ENCODE measurements around the gene CCDC116.
"Not testable (repeated sequence)": the region's sequence is repeated elsewhere in the genome, so short reads cannot be mapped to it uniquely, and the experiment has no call there.

The CCDC116 gene, protein sequence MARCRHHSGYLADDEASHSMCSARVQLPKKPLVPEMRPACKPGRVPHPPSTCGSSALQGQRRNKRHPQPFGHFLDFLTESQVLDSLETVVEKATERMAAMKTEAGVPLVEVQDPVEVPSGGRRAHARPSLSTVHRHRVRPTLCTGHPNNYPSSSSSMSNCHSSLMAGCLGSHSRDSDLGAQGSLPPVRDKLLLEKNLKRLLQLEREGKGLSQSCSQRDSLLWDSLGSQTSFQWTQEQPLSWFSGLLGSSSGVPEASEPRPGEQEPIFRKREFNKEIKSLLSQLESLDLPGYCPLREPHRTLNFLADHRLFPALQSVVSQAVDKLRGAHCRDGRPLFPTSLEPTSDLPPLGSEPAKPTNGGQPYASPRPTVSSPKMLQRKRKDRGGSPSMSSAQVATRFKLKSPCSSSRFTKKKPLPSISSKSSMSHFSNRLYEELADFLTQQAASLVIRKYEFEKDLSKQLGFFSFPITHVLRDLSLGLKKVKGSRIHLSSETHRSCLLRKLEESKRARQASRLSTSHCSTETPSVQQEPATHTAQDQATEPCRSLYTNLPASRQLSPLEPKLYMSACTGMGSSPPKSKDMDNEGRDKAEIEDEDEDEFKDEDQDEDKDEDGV

DNA sequence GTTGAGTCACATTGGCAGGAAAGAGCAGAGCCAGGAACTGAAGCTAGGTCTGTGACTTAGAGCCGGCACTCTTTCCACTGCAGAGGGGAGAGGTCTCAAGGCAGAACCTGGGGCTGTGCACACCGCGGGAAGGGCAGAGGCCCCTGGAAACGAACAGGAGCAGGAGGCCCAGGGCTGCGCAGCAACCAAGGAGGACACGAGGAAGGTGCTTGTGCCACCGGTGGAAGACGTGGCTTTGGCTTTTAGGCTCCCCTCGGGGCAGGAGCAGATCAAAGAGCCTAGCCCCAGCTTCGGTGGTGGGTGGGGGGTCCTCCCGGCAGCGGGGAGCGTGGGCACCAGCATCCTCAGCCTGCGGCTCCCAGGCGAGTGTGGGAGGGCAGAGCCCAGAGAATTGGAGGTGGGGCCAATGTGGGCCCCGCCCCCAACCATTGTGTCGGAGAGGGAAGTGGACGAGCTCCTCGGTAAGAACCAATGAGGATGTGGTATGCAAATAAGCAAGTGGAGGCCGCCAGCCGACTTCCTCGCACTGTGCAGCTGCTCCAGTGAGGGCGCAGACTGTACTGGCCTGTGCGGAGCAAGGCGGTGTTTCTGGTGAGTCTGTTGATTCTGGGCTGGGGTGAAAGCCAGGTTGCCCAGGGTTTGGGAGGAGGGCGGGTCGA lies at the start of gene CCDC116:
Gene CCDC116, plus strand, starts transcription at position 524 of the 659 bp plus-strand sequence. CDS start 422 bp downstream, outside the sequence.
- DNase-seq (ENCODE audit: low spot score): no peak

DNA sequence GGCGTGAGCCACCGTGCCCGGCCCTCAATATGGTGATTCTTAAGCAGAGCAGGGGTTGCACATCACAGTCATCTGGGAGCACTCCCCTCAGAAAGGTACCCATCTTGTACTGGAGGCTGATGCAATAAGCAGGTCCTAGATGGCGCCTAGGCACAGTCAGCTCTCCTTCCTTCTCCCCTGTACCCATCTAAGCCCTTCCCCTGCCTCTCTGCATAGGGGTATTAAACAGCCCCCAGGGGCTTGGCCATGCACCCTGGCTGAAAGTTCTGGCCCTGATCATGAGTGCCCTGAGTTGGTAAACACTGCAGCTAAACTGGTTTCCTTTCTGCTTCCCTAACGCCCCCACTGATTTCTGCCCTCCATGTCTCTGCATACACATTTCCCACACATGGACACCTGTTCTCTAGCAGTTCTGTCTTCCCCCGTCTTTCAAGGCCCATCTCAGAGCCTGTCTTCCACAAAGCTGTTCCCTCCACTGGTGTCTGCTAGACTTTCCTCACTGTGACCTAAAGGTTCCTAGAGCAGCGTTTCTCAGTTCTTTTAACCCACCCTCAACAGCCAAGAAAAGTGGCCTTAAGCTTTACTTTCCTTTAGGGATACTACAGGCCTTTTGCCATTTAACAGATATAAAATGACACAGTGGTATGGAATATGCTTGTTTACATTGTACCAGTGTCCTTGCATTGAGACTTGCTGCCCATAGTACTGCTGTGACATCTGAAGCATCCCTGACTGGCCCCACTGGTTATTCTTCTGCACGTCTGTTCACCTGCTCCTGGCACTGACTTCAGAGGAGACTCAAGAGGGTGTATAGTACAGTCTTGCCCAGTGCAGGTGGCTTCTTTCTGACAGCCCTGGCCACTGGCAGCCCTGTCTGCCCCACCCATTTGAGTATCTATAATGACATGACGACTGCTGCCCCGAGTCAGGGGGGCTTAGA lies 49.5 kb upstream of the CCDC116 start:
- DNase-seq (ENCODE audit: low spot score): no peak

DNA sequence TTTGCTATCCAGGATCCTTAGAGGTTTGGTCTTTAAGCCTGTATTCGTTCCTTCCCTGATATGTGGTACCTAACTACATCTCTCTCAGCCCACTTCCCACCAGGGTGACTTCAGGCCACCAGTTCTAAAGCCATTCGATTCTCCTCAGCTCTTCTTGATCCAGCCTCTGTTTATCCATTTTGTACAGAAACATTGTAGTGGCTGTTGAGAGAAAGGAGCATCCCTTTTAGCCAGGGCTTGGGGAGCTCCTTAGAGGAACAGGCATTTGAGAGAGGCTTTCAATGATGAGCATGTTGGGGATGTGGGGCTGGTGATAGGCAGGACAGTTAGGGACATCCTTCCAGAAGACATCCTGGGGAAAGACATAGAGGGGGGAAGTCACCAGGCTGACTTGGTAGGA lies 47.2 kb upstream of the CCDC116 start:
- no peak for DNase-seq (ENCODE audit: low spot score)

DNA sequence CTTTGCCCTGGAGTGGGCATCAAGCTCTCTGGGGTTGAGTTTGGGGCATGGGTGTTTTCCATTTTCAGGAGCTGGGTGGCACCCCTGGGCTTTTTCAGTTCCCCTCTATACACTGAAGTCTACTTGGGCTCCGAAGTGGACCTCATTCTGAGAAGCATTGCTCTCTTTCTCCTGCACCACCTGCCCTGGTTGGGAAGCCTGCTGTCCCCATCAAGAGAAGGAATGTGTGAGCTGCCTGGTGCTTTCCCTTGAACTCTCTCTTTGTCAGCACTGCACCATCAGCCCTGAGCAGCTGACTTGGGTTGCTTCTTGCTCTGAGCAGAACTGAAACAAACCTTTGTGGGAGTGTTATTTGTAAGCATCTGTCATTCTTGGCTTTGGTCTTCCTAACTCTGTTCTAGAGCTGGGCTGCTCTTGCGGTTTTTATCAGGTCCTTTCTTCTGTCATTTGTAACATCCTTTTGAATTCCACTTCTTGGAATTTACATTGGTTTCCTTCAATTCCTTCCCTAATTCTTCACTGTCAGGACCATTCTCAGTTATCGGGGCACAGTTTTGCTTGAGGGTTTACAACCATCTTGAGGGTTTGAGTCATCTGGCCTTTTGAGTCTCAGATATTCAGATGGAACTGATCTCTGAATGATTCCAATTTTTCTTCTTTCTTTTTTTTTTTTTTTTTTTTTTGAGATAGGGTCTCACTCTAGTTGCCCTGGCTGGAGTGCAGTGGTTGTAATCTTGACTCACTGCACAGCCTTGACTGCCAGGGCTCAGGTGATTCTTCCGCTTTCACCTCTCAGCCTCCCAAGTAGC lies 44.6 kb upstream of the CCDC116 start:
- DNase-seq (ENCODE audit: low spot score): peak; percentile 36

DNA sequence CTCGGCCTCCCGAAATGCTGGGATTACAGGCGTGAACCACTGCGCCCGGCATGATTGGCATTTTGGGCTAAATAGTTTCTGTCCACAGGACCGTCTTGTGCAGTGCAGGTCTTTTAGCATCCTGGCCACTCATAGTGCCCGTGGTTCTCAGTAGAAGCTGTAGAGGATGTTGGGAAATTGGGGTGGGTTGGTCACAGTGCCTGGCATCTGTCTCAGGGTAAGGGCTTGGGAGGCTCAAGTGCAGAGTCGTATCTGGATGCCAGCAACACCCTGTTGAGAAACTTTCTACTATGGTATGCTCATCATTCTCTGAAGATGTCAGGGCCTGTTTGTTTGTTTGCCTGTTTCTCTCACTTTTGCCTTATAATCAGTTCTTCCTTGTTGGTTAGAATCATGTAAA lies 43.2 kb upstream of the CCDC116 start:
- DNase-seq (ENCODE audit: low spot score): no peak

DNA sequence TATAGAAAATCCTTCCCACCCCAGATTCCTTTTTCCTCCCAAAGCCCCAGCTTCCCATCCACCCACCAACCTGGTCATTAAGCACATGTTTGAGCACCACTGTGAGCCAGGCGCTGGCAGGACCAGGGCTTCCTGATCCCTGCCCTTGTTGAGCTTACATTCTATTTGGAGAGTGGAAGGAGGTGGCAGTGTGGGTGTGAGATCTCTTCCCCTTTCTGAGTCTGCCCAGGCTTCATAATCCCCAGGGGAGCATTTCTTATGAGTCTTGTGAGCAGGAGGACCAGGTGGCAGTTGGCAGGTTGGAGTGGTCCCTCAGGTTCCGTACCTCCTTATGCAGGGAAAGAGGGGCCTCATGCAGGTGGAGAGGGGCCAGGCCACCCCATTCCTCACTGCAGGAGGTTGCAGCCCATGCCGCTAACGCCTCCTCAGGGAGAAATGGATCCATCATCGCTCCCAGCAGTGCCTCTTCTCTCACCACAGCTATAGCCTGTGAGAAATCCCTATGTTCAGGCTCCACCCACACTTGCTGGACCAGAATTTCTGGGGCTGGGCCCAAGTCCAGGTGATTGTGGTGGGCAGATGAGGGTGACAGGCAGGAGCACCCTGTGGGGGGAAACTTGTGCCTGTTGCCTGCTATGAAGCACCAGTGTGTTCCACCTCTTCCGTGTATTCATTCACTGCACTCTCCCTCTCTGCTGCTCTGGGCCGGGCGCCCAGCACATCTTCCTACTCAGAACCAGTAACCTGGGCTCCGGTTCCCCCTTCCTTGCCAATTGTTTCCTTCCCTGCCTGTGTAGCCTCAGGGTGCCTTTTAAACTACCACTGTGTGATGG lies 41.5 kb upstream of the CCDC116 start:
- peak; percentile 24 for DNase-seq (ENCODE audit: low spot score)

DNA sequence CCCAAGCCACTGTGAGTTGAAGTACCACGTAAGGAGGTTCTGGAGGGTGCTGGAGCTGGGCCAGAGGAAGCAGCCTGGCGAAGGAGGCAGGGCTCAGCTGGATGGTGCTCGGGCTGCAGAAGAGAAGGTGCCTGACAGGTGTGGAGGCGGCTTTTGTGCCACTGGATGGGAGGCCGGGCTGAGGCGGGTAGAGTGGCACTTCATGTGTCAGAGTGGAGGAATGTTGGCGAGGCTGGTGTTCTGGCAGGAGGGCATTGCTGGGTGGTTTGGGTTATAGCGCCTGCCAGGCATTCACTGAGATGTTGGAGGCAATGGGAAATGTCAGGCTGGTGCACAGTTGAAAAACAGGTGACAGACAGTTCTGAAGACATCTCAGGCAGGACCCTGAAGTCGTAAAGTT lies 40.9 kb upstream of the CCDC116 start:
- no peak for DNase-seq (ENCODE audit: low spot score)

DNA sequence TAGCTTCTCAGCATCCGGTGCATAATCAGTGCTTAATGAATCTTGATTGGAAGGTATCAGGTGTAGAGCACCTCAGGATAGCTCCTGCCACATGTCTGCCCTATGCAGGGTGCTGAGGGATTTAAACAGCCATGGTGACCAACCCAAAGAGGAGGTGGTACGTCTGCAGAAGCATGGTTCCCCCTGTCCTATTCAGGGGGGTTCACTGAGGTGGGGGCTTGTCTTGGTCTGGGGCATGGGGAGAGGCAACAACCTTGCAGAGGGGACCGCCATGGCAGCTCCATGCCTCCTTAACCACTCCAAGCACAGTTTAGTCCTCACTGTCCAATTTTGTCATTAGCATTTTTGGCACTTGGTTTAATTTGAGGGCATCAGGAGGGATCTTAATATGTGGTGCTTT lies 40.1 kb upstream of the CCDC116 start:
- DNase-seq (ENCODE audit: low spot score): no peak

DNA sequence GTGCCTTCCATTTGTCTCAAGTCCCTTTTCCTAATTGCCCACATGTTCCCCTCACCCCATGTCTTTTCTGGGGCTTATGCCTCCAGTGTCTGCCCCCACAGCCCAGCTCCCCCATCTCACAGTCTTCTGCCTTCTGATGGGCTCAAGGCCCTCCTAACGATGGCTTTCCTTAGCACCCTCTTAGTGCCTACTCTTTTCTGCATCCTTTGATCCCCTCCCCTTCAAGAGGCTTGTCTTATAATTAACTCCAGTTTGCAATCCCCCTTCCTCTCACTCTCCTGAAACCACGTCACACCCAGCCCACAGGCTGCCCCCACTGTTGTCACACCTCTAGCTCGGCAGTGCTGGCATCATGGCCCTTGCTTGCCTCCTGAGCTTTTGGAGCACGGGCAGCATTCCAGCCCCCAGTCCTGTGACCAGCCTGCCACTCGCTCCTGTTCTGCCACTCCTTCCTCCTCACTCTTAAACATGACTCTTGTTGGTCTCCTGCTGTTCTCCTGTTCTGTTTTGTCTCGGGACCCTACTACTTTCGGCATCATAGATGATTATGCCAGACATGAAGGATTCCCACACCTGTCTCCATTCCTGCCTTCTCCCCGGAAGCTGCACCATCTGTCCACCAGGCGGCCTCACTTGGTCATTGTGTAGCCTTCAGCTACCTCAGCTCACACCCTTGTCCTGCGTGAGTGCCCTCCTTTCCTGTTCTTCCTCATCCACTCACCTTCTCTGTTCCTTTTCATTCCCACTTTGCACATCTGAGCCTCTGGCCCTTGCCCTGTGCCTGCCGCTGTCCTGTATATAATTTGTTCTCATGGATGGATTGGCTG lies 38.9 kb upstream of the CCDC116 start:
- DNase-seq (ENCODE audit: low spot score): peak; percentile 72

DNA sequence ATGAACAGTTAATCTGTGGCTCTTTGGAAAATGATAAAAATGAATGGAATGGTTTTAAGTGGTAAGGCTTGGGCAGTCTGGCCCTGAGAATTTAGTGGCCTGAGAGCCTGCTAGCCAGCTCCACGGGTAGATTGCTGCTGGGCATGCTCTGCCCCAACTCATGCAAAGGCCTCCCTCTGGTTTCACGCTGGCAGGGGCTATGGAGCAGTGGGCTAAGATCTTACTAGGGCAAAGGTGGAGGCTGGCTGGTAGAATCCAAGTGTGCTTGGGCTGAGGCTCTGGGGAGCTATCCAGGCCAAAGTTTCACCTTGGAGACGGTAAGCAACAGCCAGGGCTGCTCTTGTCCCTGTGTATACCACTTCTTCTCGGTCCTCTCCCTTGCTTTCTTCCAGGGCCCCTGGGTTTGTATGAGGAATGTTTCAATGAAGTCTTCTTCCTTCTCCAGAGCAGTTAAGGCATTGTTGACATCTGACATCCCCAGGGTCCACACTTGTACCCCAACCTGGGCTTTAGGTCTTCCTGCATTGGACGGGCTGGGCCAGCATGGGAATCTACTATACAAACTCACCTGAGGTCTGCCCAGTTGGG lies 37.6 kb upstream of the CCDC116 start:
- DNase-seq (ENCODE audit: low spot score): no peak

DNA sequence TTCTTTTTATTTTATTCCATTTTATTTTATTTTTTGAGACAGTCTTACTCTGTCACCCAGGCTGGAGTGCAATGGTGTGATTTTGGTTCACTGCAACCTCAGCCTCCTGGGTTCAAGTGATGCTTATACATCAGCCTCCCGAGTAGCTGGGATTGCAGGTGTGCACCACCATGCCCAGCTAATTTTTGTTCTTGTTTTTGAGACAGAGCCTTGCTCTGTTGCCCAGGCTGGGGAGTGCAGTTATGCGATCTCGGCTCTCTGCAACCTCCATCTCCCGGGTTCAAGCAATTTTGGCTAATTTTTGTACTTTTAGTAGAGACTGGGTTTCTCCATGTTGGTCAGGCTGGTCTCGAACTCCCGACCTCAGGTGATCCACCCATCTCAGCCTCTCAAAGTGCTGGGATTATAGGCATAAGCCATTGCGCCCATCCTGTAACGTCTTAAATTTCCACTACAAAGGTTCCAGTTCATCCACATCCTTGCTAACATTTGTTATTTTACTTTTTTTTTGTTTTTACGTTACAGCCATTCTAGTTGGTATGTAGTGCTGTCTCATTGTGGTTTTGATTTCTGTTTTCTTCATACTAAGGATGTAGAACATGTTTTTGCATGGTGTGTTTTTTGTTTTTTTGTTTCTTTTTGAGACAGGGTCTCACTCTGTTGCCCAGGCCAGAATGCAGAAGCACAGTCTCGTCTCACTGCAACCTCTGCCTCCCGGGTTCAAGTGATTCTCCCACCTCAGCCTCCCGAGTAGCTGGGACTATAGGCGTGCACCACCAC lies 36.0 kb upstream of the CCDC116 start:
- DNase-seq (ENCODE audit: low spot score): not testable (repeated sequence)

DNA sequence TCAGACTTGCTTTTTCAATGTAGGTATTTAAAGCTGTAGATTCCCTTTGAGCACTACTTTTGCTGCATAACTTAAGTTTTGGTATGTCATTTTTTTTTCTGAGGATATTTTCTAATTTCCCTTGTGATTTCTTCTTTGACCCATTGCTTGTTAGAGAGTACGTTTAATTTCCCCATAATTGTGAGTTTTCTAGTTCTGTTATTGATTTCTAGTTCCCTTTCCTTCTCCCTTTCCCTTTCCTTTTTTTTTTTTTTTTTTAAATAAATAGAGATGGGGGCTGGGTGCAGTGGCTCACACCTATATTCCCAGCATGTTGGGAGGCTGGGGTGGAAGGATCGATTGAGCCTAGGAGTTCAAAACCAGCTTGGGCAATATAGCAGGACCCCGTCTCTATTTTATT lies 34.3 kb upstream of the CCDC116 start:
- no peak for DNase-seq (ENCODE audit: low spot score)

DNA sequence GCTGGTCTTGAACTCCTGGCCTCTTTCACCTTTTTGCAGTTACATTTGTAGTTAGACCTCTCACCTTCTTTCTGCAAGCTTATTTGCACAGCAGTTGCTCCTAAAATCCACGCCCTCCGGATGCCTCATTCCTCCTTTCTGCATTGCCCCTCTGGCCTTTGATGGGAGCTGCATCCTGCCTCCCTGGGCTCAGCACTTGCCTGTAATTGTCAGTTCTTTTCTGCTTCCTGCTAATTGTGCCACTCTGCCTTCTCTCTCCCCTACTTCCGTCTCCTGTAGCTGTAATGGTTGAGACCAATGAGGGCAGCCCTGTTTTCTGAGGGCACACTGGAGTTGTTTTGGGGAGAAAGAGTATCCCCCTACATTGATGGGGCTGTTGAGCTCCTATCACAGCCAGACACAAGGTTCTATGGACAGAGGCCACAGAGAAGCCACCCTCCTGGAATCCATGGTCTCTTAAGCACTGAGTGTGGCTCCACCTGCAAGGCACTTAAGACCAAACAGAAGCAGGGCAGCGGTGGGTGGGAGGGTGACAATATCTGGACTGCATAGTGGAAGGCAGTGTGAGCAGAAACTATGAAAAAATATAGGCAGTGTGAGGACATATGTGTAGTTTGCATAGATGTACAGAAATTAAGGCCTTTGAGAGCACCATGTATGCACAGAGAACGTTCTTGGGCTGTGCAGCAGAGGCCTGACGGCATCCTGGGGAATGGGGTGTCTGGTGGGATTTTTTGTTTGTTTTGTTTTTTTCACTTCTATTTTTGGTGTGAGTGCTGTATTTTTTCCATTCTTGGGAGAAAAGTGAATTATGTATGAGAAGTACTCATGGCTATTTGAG lies 33.3 kb upstream of the CCDC116 start:
- no peak for DNase-seq (ENCODE audit: low spot score)

DNA sequence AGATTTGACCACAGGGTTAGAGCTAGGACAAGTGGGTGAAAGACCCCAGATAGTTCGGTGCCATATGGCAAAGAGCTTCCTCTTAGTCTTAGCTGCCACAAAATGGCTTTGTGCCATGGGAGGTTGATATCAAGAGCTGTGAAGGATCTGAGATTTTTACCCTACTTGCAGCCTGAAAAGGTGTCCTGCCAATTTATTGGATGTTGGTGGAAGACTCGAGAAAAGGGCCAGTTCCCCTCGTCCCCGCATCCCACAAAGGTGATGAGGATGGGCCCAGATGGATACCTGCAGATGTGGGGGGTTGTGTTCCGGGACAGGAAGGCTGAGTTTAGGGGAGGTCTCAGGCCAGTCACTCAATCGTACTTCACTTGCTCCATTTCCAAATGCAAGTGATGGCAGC lies 30.0 kb upstream of the CCDC116 start:
- DNase-seq (ENCODE audit: low spot score): no peak

DNA sequence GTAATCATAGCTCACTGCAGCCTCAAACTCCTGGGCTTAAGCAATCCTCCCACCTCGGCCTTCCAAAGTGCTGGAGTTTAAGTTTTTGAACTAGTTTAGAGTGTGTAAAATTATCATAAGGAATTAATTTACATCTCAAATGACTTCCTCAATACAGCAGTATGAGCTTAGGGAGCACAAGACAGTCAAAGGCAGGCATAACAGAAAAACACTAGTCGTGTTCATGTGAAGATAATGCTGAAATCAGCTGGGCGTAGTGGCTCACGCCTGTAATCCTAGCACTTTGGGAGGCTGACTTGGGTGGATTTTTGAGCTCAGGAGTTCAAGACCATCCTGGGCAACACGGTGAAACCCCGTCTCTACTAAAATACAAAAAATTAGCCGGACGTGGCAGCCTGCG lies 28.6 kb upstream of the CCDC116 start:
- DNase-seq (ENCODE audit: low spot score): no peak

DNA sequence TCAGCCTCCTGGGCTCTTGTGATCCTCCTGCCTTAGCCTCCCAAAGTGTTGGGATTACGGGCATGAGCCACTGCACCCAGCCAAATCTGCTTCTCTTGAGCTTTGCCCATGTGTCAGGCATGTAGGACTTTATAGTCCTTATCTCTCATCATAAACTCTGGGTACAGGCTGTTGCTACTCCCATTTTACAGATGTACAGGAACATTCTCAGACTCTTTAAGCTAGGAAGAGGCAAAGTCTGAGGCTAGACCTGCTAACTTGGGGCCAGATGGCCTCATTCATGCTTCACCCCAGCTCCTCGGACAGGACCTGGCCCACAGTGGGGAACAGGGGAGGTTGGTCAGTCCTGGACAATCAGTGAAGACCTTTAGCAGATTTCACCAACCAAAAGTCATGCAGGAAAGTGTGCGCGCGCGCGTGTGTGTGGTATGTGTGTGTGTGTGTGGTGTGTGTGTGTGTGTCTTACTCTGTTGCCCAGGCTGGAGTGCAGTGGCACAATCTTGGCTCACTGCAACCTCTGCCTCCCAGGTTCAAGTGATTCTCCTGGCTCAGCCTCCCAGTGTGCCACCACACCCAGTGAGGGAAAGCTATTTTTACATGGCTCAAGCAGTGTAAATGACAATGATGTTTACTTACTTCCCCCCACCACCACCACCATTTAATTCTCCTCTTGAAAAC lies 26.5 kb upstream of the CCDC116 start:
- DNase-seq (ENCODE audit: low spot score): no peak

DNA sequence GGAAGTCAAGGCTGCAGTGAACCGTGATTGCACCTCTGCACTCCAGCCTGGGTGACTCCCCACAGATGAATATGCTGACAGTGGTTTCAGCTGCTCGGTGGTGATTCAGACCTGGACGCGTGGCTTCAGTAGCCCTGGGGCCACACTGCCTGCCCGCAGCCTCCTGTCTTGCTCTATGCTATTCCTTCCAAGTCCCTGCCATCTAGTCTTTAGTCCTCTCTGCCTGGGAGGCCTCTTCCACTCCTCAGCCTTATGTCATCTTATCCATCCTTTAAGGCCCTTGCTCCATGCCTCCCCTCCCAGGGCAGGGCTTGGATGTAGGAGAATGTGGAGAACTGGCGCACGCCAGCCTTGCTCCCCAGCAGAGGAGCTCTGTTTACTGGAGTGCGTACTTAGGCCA lies 25.8 kb upstream of the CCDC116 start:
- DNase-seq (ENCODE audit: low spot score): no peak

All from cerebellar cortex (tissue), 1 donor.